ENCODE results near the gene CHD5. TPM values are rescaled to one million over a fixed set of nuclear protein-coding genes. Genes with fewer than 3 reads are reported as not detected.

Gene CHD5
- total and polyA plus RNA-seq, 5 donors from 2014 or later, result not detected

- H3K4me3 Mint-ChIP-seq, result no peak overlapping the region
- H3K27me3 Mint-ChIP-seq, result peaks cover 4% of the 10 kb centered on the region
- Histone ChIP-seq H3K27ac (ENCODE audit: insufficient read depth, low read length, poor library complexity, severe bottlenecking) (no peak overlapping the region), H3K4me1 (ENCODE audit: control insufficient read depth, insufficient read depth, low read length, poor library complexity, severe bottlenecking) (peaks cover 22% of the 10 kb centered on the region), H3K9me3 (ENCODE audit: control insufficient read depth in 2 of 2, low read length in 2 of 2) (no peaks in the 10 kb centered on the region), H3K36me3 (ENCODE audit: control insufficient read depth, insufficient read depth, low read length) (no peaks in the 10 kb centered on the region), H3K27me3 (ENCODE audit: control insufficient read depth, insufficient read depth, low read length) (no peaks in the 10 kb centered on the region), H3K4me3 (ENCODE audit: low read depth, low read length) (no peak overlapping the region)
- DNase-seq (no peak), ATAC-seq (ENCODE audit: low read depth in 2 of 2) (no peak)
- peaks cover 4% of the 10 kb centered on the region for H3K36me3 Mint-ChIP-seq
- no peak overlapping the region for H3K27ac Mint-ChIP-seq
- H3K9me3 Mint-ChIP-seq, result peaks cover 0 to 2% (median 0%) of the 10 kb centered on the region in 7 donors
- peaks cover 0 to 35% (median 4%) of the 10 kb centered on the region in 4 donors for H3K4me1 Mint-ChIP-seq
Observed at GRCh38 chr1:6152181-6152580, 27.9 kb downstream of the CHD5 start.

GRCh38 chr1:6151291-6151822, 28.8 kb downstream of the CHD5 start:
- Histone ChIP-seq H3K36me3 (ENCODE audit: control insufficient read depth, insufficient read depth, low read length) (no peaks in the 10 kb centered on the region), H3K4me3 (ENCODE audit: low read depth, low read length) (no peak overlapping the region), H3K27ac (ENCODE audit: insufficient read depth, low read length, poor library complexity, severe bottlenecking) (no peak overlapping the region), H3K9me3 (ENCODE audit: control insufficient read depth in 2 of 2, low read length in 2 of 2) (no peaks in the 10 kb centered on the region), H3K4me1 (ENCODE audit: control insufficient read depth, insufficient read depth, low read length, poor library complexity, severe bottlenecking) (peaks cover 22% of the 10 kb centered on the region), H3K27me3 (ENCODE audit: control insufficient read depth, insufficient read depth, low read length) (no peaks in the 10 kb centered on the region)
- H3K36me3 Mint-ChIP-seq, result peaks cover 4% of the 10 kb centered on the region
- peaks cover 6% of the 10 kb centered on the region for H3K27me3 Mint-ChIP-seq
- DNase-seq, result no peak
- H3K9me3 Mint-ChIP-seq, result peaks cover 0 to 2% (median 0%) of the 10 kb centered on the region in 7 donors
- peaks cover 0 to 33% (median 4%) of the 10 kb centered on the region in 4 donors for H3K4me1 Mint-ChIP-seq
- H3K27ac Mint-ChIP-seq, result no peak overlapping the region
- no peak for ATAC-seq (ENCODE audit: low read depth in 2 of 2)
- peak overlapping the region in 1 of 4 donors; percentile 46 for H3K4me3 Mint-ChIP-seq

DNA sequence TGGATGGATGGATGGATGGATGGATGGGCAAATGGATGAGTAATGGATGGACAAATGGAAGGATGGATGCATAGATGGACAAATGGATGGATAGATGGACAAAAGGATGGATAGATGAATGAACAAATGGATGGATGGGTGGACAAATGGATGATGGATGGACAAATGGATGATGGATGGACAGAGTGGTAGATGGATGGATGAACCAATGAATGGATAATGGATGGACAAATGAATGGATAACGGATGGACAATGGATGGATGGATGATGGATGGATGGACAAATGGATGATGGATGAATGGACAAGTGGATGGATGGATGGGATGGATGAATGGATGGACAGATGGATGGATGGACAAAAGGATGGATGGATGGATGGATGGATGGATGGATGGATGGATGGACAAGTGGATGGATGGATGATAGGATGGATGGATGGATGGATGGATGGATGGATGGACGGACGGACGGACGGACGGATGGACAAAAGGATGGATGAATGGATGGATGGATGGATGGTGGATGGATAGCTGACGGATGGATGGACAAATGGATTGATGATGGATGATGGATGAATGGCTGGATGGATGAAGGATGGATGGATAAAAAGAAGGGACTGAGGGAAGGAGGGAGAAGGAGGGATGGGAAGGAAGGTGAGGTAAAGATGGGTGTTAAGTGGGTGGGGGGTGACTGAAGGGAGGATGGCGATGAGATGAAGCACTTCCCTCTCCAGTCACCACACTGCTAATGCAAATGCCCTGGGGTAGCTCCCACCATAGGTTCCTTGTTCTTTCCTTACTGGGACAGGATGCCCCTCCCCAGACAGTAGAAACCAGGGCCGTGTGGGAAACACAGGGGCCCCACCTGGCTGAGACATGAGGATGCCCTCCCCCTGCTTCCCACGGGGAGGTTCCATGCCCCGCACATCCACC, 29.8 kb downstream of the CHD5 start:
- Mint-ChIP-seq H3K27ac (no peak overlapping the region), H3K4me1 (peaks cover 0 to 28% (median 5%) of the 10 kb centered on the region in 4 donors), H3K9me3 (peaks cover 0 to 2% (median 0%) of the 10 kb centered on the region in 7 donors), H3K27me3 (peaks cover 11% of the 10 kb centered on the region), H3K4me3 (no peak overlapping the region), H3K36me3 (peaks cover 4% of the 10 kb centered on the region)
- Histone ChIP-seq H3K4me1 (ENCODE audit: control insufficient read depth, insufficient read depth, low read length, poor library complexity, severe bottlenecking) (peaks cover 22% of the 10 kb centered on the region), H3K36me3 (ENCODE audit: control insufficient read depth, insufficient read depth, low read length) (no peaks in the 10 kb centered on the region), H3K9me3 (ENCODE audit: control insufficient read depth in 2 of 2, low read length in 2 of 2) (no peaks in the 10 kb centered on the region), H3K27ac (ENCODE audit: insufficient read depth, low read length, poor library complexity, severe bottlenecking) (no peak overlapping the region), H3K27me3 (ENCODE audit: control insufficient read depth, insufficient read depth, low read length) (no peaks in the 10 kb centered on the region), H3K4me3 (ENCODE audit: low read depth, low read length) (no peak overlapping the region)
- ATAC-seq (ENCODE audit: low read depth in 2 of 2) (no peak), DNase-seq (no peak)

DNA sequence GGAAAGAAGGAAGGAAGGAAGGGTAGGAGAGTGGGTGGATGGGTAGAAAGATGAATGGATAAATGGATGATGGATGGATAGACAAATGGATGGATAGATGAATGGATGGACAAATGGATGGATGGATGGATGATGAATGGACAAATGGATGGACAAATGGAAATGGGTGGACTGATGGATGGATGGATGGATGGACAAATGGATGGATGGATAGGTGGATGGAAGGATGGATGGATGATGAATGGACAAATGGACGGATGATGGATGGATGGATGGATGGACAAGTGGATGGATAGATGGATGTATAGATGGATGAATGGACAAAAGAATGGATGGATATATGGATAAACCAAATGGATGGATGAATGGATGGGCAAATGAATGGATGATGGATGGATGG, 30.5 kb downstream of the CHD5 start:
- ATAC-seq (ENCODE audit: low read depth in 2 of 2), result no peak

GRCh38 chr1:6148497-6149241, 31.5 kb downstream of the CHD5 start:
- H3K27ac ChIP-seq (ENCODE audit: insufficient read depth, low read length, poor library complexity, severe bottlenecking), result no peak overlapping the region
- H3K27me3 ChIP-seq (ENCODE audit: control insufficient read depth, insufficient read depth, low read length), result no peaks in the 10 kb centered on the region
- Mint-ChIP-seq H3K9me3 (peaks cover 0 to 2% (median 0%) of the 10 kb centered on the region in 7 donors), H3K36me3 (peaks cover 4% of the 10 kb centered on the region), H3K4me1 (peaks cover 0 to 16% (median 4%) of the 10 kb centered on the region in 4 donors), H3K4me3 (peak overlapping the region in 3 of 4 donors; percentile 7 to 81 (median 74)), H3K27me3 (peaks cover 11% of the 10 kb centered on the region), H3K27ac (no peak overlapping the region)
- no peaks in the 10 kb centered on the region for H3K9me3 ChIP-seq (ENCODE audit: control insufficient read depth in 2 of 2, low read length in 2 of 2)
- H3K4me3 ChIP-seq (ENCODE audit: low read depth, low read length), result peak overlapping the region; percentile 26
- ATAC-seq (ENCODE audit: low read depth in 2 of 2) (peak; percentile 69 to 74), DNase-seq (peak; percentile 29 to 68 (median 46))
- H3K36me3 ChIP-seq (ENCODE audit: control insufficient read depth, insufficient read depth, low read length), result no peaks in the 10 kb centered on the region
- peaks cover 11% of the 10 kb centered on the region for H3K4me1 ChIP-seq (ENCODE audit: control insufficient read depth, insufficient read depth, low read length, poor library complexity, severe bottlenecking)

More for the DNA sequence above, 30.5 kb downstream of the CHD5 start:
- H3K9me3 Mint-ChIP-seq, result peaks cover 0 to 2% (median 0%) of the 10 kb centered on the region in 7 donors
- H3K27me3 Mint-ChIP-seq, result peaks cover 11% of the 10 kb centered on the region
- no peak overlapping the region for H3K4me3 Mint-ChIP-seq
- Histone ChIP-seq H3K27ac (ENCODE audit: insufficient read depth, low read length, poor library complexity, severe bottlenecking) (no peak overlapping the region), H3K4me3 (ENCODE audit: low read depth, low read length) (no peak overlapping the region), H3K9me3 (ENCODE audit: control insufficient read depth in 2 of 2, low read length in 2 of 2) (no peaks in the 10 kb centered on the region), H3K36me3 (ENCODE audit: control insufficient read depth, insufficient read depth, low read length) (no peaks in the 10 kb centered on the region), H3K27me3 (ENCODE audit: control insufficient read depth, insufficient read depth, low read length) (no peaks in the 10 kb centered on the region), H3K4me1 (ENCODE audit: control insufficient read depth, insufficient read depth, low read length, poor library complexity, severe bottlenecking) (peaks cover 15% of the 10 kb centered on the region)
- peaks cover 4% of the 10 kb centered on the region for H3K36me3 Mint-ChIP-seq
- no peak for DNase-seq
- no peak overlapping the region for H3K27ac Mint-ChIP-seq
- H3K4me1 Mint-ChIP-seq, result peaks cover 0 to 22% (median 5%) of the 10 kb centered on the region in 4 donors

GRCh38 chr1:6145864-6146410, 34.2 kb downstream of the CHD5 start:
- H3K27me3 Mint-ChIP-seq, result peaks cover 14% of the 10 kb centered on the region
- ATAC-seq (ENCODE audit: low read depth in 2 of 2) (no peak), DNase-seq (no peak)
- H3K4me1 ChIP-seq (ENCODE audit: control insufficient read depth, insufficient read depth, low read length, poor library complexity, severe bottlenecking), result peaks cover 11% of the 10 kb centered on the region
- H3K4me3 ChIP-seq (ENCODE audit: low read depth, low read length), result no peak overlapping the region
- no peaks in the 10 kb centered on the region for H3K36me3 ChIP-seq (ENCODE audit: control insufficient read depth, insufficient read depth, low read length)
- H3K9me3 Mint-ChIP-seq, result no peaks in the 10 kb centered on the region
- no peaks in the 10 kb centered on the region for H3K27me3 ChIP-seq (ENCODE audit: control insufficient read depth, insufficient read depth, low read length)
- no peak overlapping the region for H3K4me3 Mint-ChIP-seq
- H3K9me3 ChIP-seq (ENCODE audit: control insufficient read depth in 2 of 2, low read length in 2 of 2), result no peaks in the 10 kb centered on the region
- peaks cover 0 to 7% (median 2%) of the 10 kb centered on the region in 4 donors for H3K4me1 Mint-ChIP-seq
- H3K27ac ChIP-seq (ENCODE audit: insufficient read depth, low read length, poor library complexity, severe bottlenecking), result no peak overlapping the region
- no peak overlapping the region for H3K27ac Mint-ChIP-seq
- no peaks in the 10 kb centered on the region for H3K36me3 Mint-ChIP-seq

GRCh38 chr1:6145396-6145750, 34.7 kb downstream of the CHD5 start:
- Mint-ChIP-seq H3K4me3 (no peak overlapping the region), H3K27ac (no peak overlapping the region), H3K27me3 (peaks cover 14% of the 10 kb centered on the region), H3K4me1 (peaks cover 0 to 7% (median 2%) of the 10 kb centered on the region in 4 donors), H3K9me3 (no peaks in the 10 kb centered on the region), H3K36me3 (no peaks in the 10 kb centered on the region)
- Histone ChIP-seq H3K4me3 (ENCODE audit: low read depth, low read length) (no peak overlapping the region), H3K36me3 (ENCODE audit: control insufficient read depth, insufficient read depth, low read length) (no peaks in the 10 kb centered on the region), H3K27ac (ENCODE audit: insufficient read depth, low read length, poor library complexity, severe bottlenecking) (no peak overlapping the region), H3K27me3 (ENCODE audit: control insufficient read depth, insufficient read depth, low read length) (no peaks in the 10 kb centered on the region), H3K9me3 (ENCODE audit: control insufficient read depth in 2 of 2, low read length in 2 of 2) (no peaks in the 10 kb centered on the region), H3K4me1 (ENCODE audit: control insufficient read depth, insufficient read depth, low read length, poor library complexity, severe bottlenecking) (peaks cover 11% of the 10 kb centered on the region)
- ATAC-seq (ENCODE audit: low read depth in 2 of 2), result no peak
- no peak for DNase-seq

Data from CD4-positive, CD25-positive, alpha-beta regulatory T cell (primary cell).